ENCODE results near the gene TTYH2. TPM values are rescaled to one million over a fixed set of nuclear protein-coding genes. Genes with fewer than 3 reads are reported as not detected.

TTYH2 gene
- polyA plus RNA-seq, 1 donor from 2014 or later = 2.5 TPM

DNA sequence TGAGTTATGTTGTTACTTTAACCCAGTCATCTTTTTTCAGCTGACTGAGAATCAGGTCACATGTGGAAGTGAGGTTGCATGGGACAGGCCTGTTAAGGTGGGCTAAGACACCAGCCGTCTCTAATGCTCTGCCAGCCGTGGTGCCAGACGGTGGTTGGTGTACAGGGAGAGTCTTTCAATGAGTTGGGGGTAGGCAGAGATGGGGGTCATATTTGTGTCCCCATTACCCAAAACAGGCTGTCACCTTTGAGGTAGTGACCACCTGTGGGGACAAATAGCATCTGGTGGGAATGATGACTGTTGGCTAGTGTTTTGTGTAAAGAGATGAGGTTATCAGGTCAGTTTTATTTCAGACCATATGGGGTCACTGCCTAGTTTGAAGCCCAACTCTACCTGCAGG lies 8.1 kb upstream of the TTYH2 start:
- Histone ChIP-seq H3K79me2 (replicated peaks; ENCODE audit: insufficient read depth, low read length) (peaks cover 27% of the 10 kb centered on the region), H3K4me2 (ENCODE audit: low read length) (no peak overlapping the region), H3K9me2 (ENCODE audit: insufficient read depth, low read length) (no peaks in the 10 kb centered on the region), H2AFZ (ENCODE audit: low read depth, low read length) (no peak overlapping the region), H3K9me3 (ENCODE audit: low read length) (no peaks in the 10 kb centered on the region), H3K36me3 (ENCODE audit: insufficient read depth, low read length) (no peaks in the 10 kb centered on the region), H3F3A (ENCODE audit: insufficient read depth, low read length, poor library complexity, severe bottlenecking) (no peaks in the 10 kb centered on the region), H3K27ac (ENCODE audit: low read length) (no peak overlapping the region), H3K9ac (ENCODE audit: low read length) (no peak overlapping the region), H3K4me3 (ENCODE audit: low read length) (peak overlapping the region; percentile 99), H3K27me3 (ENCODE audit: insufficient read depth, low read depth, low read length) (no peaks in the 10 kb centered on the region), H4K20me1 (ENCODE audit: insufficient read depth) (no peaks in the 10 kb centered on the region)
- no peak for TF ChIP-seq RAD21 (conservative IDR thresholded peaks at IDR 0.05)
- TF ChIP-seq MXI1 (conservative IDR thresholded peaks at IDR 0.05; ENCODE audit: poor library complexity, severe bottlenecking) = no peak
- TF ChIP-seq TAF1 (IDR thresholded peaks at IDR 0.05; ENCODE audit: low read depth) = no peak
- TF ChIP-seq POLR2AphosphoS5 (IDR thresholded peaks at IDR 0.05) = no peak
- TF ChIP-seq, protein P1, sequence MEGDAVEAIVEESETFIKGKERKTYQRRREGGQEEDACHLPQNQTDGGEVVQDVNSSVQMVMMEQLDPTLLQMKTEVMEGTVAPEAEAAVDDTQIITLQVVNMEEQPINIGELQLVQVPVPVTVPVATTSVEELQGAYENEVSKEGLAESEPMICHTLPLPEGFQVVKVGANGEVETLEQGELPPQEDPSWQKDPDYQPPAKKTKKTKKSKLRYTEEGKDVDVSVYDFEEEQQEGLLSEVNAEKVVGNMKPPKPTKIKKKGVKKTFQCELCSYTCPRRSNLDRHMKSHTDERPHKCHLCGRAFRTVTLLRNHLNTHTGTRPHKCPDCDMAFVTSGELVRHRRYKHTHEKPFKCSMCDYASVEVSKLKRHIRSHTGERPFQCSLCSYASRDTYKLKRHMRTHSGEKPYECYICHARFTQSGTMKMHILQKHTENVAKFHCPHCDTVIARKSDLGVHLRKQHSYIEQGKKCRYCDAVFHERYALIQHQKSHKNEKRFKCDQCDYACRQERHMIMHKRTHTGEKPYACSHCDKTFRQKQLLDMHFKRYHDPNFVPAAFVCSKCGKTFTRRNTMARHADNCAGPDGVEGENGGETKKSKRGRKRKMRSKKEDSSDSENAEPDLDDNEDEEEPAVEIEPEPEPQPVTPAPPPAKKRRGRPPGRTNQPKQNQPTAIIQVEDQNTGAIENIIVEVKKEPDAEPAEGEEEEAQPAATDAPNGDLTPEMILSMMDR (IDR thresholded peaks at IDR 0.05; ENCODE audit: poor library complexity, severe bottlenecking) = no peak

DNA sequence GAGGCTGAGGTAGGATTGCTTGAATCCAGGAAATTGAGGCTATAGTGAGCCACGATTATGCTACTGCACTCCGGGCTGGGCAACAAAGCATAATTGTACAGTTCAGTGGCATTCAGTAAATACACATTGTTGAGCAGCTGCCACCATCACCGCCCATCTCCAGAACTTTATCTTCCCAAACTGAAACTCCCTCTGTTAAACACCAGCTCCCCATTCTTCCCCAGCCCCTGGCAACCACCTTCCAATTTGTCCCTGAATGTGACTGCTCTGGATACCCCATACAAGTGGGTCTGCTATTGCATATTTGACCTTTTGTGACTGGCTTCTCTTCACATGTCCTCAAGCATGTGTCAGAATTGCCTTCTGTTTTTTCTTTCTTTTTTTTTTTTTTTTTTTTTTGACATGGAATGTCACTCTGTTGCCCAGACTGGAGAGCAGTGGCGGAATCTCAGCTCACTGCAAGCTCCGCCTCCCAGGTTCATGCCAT lies 7.0 kb upstream of the TTYH2 start:
- no peak overlapping the region for H3K9ac ChIP-seq (ENCODE audit: low read length)
- no peaks in the 10 kb centered on the region for H3K9me3 ChIP-seq (ENCODE audit: low read length)
- no peak overlapping the region for H3K4me2 ChIP-seq (ENCODE audit: low read length)
- H3K79me2 ChIP-seq (replicated peaks; ENCODE audit: insufficient read depth, low read length) = peaks cover 27% of the 10 kb centered on the region
- H3K36me3 ChIP-seq (ENCODE audit: insufficient read depth, low read length) = no peaks in the 10 kb centered on the region
- no peaks in the 10 kb centered on the region for H3F3A ChIP-seq (ENCODE audit: insufficient read depth, low read length, poor library complexity, severe bottlenecking)
- H3K27me3 ChIP-seq (ENCODE audit: insufficient read depth, low read depth, low read length) = no peaks in the 10 kb centered on the region
- no peak for TF ChIP-seq RAD21 (conservative IDR thresholded peaks at IDR 0.05)
- no peak for TF ChIP-seq TAF1 (IDR thresholded peaks at IDR 0.05; ENCODE audit: low read depth)
- TF ChIP-seq POLR2AphosphoS5 (IDR thresholded peaks at IDR 0.05) = no peak
- no peak for TF ChIP-seq MXI1 (conservative IDR thresholded peaks at IDR 0.05; ENCODE audit: poor library complexity, severe bottlenecking)
- no peak for TF ChIP-seq SMC3 (conservative IDR thresholded peaks at IDR 0.05; ENCODE audit: poor library complexity)
- no peak for TF ChIP-seq EZH2 (IDR thresholded peaks at IDR 0.05; ENCODE audit: borderline replicate concordance, insufficient read depth, low read length, poor library complexity, severe bottlenecking)
- TF ChIP-seq, protein P1 (IDR thresholded peaks at IDR 0.05; ENCODE audit: poor library complexity, severe bottlenecking) = no peak
- TF ChIP-seq, protein P2, sequence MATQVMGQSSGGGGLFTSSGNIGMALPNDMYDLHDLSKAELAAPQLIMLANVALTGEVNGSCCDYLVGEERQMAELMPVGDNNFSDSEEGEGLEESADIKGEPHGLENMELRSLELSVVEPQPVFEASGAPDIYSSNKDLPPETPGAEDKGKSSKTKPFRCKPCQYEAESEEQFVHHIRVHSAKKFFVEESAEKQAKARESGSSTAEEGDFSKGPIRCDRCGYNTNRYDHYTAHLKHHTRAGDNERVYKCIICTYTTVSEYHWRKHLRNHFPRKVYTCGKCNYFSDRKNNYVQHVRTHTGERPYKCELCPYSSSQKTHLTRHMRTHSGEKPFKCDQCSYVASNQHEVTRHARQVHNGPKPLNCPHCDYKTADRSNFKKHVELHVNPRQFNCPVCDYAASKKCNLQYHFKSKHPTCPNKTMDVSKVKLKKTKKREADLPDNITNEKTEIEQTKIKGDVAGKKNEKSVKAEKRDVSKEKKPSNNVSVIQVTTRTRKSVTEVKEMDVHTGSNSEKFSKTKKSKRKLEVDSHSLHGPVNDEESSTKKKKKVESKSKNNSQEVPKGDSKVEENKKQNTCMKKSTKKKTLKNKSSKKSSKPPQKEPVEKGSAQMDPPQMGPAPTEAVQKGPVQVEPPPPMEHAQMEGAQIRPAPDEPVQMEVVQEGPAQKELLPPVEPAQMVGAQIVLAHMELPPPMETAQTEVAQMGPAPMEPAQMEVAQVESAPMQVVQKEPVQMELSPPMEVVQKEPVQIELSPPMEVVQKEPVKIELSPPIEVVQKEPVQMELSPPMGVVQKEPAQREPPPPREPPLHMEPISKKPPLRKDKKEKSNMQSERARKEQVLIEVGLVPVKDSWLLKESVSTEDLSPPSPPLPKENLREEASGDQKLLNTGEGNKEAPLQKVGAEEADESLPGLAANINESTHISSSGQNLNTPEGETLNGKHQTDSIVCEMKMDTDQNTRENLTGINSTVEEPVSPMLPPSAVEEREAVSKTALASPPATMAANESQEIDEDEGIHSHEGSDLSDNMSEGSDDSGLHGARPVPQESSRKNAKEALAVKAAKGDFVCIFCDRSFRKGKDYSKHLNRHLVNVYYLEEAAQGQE (IDR thresholded peaks at IDR 0.05; ENCODE audit: borderline replicate concordance) = no peak
- no peak for TF ChIP-seq EP300 (conservative IDR thresholded peaks at IDR 0.05; ENCODE audit: poor library complexity, severe bottlenecking)
- H3K4me3 ChIP-seq (ENCODE audit: low read length) = no peak overlapping the region
- no peaks in the 10 kb centered on the region for H3K9me2 ChIP-seq (ENCODE audit: insufficient read depth, low read length)
- no peaks in the 10 kb centered on the region for H4K20me1 ChIP-seq (ENCODE audit: insufficient read depth)
- H3K27ac ChIP-seq (ENCODE audit: low read length) = no peak overlapping the region
- H2AFZ ChIP-seq (ENCODE audit: low read depth, low read length) = no peak overlapping the region
